ENCODE measurements around the gene SDHB.

The SDHB gene

GRCh38 chr1:17011092-17011438 lies 42.8 kb downstream of the SDHB start:
- no peak for DNase-seq

GRCh38 chr1:17009706-17010105 lies 44.1 kb downstream of the SDHB start:
- no peak for DNase-seq

GRCh38 chr1:17008208-17008855 lies 45.5 kb downstream of the SDHB start:
- DNase-seq: no peak

- DNase-seq: no peak
Observed at GRCh38 chr1:17007121-17007520, 46.7 kb downstream of the SDHB start.

GRCh38 chr1:17005365-17005740 lies 48.5 kb downstream of the SDHB start:
- DNase-seq: no peak

- no peak for DNase-seq
Observed at GRCh38 chr1:17004466-17005364, 49.1 kb downstream of the SDHB start.

- DNase-seq: no peak
Observed at GRCh38 chr1:17002524-17002902, 51.3 kb downstream of the SDHB start.

GRCh38 chr1:17001760-17002523 lies 51.9 kb downstream of the SDHB start:
- no peak for DNase-seq

- no peak for DNase-seq
Observed at GRCh38 chr1:16999863-17000262, 54.0 kb downstream of the SDHB start.

GRCh38 chr1:16998589-16998988 lies 55.2 kb downstream of the SDHB start:
- no peak for DNase-seq

- no peak for DNase-seq
Observed at GRCh38 chr1:16996845-16997244, 57.0 kb downstream of the SDHB start.

GRCh38 chr1:16993521-16994038 lies 60.3 kb downstream of the SDHB start:
- no peak for DNase-seq

GRCh38 chr1:16992675-16993074 lies 61.2 kb downstream of the SDHB start:
- DNase-seq: no peak

- DNase-seq: no peak
Observed at GRCh38 chr1:16992102-16992501, 61.7 kb downstream of the SDHB start.

- DNase-seq: no peak
Observed at GRCh38 chr1:16991571-16991970, 62.3 kb downstream of the SDHB start.

GRCh38 chr1:16989676-16990391 lies 64.0 kb downstream of the SDHB start:
- no peak for DNase-seq

GRCh38 chr1:16988210-16988609 lies 65.6 kb downstream of the SDHB start:
- no peak for DNase-seq

GRCh38 chr1:16986962-16987361 lies 66.9 kb downstream of the SDHB start:
- DNase-seq: no peak

- DNase-seq: no peak
Observed at GRCh38 chr1:16986560-16986959, 67.3 kb downstream of the SDHB start.

GRCh38 chr1:16986113-16986512 lies 67.7 kb downstream of the SDHB start:
- DNase-seq: no peak

- no peak for DNase-seq
Observed at GRCh38 chr1:16984717-16985116, 69.1 kb downstream of the SDHB start.

- no peak for DNase-seq
Observed at GRCh38 chr1:16983649-16984048, 70.2 kb downstream of the SDHB start.

GRCh38 chr1:16982902-16983301 lies 70.9 kb downstream of the SDHB start:
- no peak for DNase-seq

Data from CD4-positive, alpha-beta T cell treated with Interleukin-17A for 1 hour (primary cell).